DMS 273 treated with DMSO at 0.1 percent for 48 hours (cell line): ENCODE data around the gene USP2.

Experiments used
- DNase-seq: peaks from one replicate; lab custom pipeline; 2025; lab: John Stamatoyannopoulos, UW

Gene USP2

DNA sequence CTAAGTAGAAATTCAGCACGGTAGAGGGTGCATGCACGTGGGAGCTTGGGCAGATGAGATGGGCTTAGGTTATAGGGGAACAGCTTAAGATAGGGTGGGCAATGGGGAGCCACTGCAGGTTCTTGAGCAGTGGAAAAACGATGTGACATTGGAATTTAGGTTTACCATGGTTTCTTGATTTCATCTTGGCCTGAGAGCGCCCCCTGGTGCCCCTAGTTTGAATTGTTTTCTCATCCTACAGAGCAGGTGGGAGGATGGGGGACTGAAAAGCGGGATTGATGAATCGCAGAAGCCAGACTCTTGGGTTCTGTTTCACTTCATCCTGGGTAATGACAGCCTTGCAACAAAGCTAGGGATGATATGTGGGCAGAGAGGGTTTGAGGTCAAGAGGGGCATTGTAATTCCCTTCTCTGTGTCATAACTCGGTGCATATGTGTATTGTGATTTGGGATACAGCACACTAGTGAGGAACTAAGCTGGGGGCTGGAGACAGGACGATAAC lies 57.9 kb downstream of the USP2 start:
- no peak for DNase-seq

DNA sequence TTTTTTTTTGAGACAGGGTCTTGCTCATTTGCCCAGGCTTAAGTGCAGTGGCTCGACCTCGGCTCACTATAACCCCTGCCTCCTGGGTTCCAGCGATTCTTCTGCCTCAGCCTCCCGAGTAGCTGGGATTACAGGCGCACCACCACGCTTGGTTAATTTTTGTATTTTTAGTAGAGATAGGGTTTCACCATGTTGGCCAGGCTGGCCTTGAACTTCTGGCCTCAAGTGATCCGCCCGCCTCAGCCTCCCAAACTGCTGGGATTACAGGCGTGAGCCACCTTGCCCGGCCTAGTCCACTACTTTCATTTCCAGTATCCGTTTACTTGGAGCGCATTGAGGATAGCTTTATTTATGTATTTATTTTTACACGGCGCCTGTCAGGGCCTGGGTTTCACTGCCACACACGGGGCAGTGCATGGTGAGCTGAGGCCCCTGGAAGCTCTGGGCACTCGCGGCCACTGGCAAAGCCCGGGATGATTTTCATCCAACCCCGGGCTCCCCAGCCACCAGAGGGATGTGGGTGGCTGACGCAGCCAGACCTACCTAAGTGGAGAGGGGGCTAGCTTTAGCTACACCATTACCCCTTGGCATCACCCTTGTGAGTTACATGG lies 58.5 kb downstream of the USP2 start:
- no peak for DNase-seq

DNA sequence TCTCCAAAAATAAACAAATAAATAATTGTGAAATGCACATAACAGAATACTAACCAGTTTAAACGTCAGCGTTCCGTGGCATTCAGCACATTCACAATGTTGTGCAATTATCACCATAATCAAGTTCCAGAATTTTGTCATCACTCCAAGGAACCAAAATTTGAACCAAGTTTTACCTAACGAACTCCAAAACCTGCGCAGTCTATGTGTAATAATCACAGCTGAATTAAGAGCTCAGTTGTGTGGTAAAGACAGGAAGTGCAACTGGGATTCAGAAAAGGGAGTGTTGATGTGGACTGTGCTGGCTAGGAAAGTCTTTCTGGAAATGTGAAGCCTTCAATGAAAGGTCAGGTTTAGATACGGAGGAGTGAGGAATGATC lies 59.1 kb downstream of the USP2 start:
- no peak for DNase-seq

DNA sequence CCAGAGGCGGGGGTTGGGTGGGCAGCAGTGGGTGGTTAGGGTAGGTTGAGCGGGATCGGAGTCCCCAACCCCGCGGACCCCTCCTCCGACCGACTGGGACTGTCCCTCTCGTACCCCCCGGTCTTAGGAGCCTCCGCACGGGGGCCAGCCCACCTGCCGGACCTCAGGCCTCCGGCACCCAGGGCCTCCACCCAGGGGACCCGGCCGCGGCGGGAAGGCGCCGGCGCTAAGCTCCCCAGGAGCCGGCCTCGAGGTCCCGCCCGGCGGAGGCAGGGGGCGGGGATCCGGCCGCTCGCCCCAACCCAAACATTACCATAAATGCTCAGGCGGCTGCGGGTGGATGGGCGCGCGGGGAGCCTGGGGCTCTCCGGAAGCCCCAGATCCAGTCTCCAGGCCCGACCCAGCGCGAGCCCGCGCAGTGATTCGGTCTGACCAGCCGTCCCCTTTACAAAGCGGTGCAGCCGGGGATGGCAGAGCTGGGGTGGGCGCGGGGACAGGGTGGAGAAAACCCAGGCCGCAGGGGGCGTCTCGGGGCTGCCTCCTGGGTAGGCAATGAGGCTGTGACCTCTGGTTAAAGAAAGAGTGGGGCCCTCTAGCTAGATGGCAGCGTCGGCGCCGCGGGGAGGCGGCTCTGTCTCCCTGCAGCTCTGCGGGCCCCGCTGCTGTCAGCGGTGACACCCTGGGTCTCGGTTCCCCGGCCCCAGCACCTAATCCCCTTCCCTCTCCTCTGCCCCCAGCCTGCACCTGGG lies 60.5 kb downstream of the USP2 start:
- DNase-seq = no peak

DNA sequence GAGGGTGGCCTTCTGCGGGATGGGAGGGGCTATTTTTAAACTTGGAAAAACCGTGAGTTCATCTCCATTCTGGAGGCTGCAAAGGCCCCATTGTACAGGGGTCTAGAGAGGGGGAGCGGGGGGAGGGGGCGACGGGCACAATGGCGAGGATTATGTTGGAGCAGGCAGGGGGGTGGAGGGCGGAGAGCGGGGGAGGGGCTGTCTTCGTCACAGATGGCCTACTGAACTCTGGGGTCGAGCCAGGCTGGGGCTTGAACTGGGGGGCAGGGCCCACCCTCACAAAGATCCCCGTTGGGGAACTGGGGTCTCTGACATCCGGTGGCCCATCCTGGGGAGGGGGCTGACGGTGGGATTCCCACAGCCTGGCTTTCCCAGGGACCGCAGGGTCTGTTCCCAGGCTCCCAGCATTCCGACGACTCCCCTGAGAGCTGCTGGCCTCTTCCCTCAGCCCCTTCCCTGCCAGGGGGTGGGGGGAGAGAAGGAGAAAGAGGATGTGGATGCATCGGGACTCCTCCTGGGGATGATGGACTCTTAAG lies 61.2 kb downstream of the USP2 start:
- DNase-seq = no peak

DNA sequence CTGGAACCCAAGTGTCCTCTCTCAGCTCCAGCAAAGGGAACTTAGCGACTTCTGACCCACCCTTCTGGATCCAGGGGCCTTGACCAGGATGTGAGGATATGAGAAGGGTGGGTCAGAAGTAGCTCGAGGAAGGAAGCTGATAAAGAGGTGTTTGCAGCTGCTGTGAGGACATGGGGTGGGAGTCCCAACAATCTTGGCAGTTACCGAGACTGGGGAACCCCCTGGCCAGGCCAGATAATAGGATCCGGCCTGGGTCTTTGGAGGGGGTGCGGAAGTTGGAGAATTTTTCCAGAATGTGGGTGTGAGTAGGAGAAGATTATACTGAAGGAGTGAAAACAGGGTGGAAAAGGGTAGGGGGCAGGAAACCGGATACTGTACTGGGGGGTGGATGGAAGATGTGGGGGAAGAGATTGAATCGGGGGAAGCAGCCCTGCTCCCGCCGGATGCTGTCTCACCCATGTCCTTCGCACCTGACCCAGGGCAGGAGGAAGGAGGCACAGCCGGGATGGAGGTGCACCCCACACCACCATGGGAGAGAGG lies 61.7 kb downstream of the USP2 start:
- DNase-seq = no peak

DNA sequence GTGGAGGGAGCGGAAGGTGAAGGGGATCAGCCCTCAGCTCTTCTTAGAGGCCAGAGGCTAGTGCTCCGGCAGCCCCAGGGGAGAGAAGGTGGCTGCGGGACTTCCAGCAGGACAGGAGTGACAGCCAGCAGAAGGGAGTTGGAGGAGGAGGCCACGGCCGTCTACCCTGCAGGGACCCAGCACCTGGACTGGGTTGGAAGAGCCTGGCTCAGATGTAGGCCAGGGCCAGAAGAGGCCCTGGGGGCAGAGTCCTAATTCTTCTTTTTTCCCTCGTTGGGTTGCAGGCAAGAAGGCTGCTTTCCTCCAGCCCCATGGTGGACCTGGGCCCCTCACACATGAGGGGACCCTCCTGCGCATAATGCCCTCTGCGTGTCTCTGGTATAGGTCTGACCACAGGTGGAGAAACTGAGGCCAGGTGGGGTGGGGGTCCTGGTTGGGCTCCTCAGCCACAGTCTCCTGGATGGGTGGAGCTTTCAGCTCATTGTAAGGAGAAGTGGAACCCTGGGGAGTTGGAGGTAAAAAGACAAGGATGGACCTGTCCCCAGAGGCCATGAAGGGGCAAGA lies 62.3 kb downstream of the USP2 start:
- no peak for DNase-seq

DNA sequence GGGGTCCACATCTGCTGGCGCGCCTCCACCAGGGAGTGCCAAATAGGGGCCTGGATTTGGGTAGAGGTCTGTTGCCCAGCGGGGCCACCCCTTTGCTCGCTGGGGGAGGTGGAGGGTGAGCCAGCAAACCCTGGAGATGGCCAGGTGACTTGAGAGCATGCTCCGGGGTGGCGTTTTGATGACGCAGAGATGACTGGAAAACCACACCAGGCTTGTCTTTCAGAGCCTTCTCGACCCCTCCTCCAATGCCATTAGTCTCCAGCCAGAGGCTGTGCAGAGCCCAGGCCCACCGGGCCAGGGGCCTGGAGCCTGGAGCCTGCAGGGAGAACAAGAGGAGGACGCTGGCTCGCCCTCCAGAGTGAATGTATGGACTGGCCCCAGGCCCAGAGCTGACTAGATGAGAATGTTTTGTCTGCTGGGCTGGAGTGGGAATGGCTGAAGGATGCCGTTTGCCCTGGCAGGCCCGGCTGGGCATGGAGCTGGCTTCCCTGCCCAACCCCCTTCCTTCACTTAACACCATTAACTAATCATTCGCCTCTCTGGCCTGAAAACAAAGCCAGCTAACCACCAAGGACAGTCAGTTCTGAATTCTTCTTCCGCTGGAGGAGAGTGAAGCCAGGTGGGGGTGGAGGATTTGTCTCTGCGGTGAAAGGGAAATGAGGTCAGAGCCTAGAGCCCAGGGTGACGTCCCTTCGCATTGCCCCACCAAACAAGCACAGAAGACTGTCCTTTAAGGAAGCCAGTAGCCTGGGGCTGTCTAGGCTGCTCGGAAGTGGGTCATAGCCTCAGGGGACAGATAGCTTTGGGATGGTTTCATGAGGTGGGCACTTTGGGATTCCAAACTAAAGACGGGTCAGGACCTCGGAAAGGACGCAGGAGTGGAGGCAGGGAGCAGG lies 63.0 kb downstream of the USP2 start:
- DNase-seq = no peak

DNA sequence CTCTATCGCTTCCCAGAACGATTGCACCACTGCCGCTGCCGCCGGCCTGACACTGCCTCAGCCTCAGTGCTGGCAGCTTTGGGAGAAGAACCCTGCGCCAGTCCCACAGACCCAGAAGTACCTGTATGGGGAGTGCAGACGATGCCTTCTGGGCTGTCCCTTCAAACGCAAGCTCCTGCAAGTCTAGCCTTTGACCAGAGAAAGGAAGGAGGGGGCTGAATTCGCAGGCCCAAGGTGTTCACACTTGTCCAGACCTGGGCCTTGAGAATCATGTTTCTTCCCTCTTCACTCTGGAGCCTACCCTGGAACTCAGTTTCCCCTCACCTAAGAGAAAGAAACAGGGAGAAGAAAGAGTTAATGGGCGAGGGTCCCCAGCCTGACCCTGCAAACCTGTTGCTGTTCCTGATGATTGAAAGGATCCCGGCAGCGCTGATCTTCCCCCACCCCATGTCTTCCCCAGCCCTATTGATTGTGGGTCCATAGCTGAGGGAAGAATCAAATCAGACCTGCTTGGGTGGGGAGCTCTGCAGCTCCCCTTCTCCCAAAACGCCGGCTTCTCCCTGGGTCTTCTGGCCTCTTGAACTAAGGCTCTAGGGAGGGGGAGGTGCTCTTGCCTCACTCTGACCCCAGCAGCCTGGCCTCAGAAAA lies 63.8 kb downstream of the USP2 start:
- no peak for DNase-seq

DNA sequence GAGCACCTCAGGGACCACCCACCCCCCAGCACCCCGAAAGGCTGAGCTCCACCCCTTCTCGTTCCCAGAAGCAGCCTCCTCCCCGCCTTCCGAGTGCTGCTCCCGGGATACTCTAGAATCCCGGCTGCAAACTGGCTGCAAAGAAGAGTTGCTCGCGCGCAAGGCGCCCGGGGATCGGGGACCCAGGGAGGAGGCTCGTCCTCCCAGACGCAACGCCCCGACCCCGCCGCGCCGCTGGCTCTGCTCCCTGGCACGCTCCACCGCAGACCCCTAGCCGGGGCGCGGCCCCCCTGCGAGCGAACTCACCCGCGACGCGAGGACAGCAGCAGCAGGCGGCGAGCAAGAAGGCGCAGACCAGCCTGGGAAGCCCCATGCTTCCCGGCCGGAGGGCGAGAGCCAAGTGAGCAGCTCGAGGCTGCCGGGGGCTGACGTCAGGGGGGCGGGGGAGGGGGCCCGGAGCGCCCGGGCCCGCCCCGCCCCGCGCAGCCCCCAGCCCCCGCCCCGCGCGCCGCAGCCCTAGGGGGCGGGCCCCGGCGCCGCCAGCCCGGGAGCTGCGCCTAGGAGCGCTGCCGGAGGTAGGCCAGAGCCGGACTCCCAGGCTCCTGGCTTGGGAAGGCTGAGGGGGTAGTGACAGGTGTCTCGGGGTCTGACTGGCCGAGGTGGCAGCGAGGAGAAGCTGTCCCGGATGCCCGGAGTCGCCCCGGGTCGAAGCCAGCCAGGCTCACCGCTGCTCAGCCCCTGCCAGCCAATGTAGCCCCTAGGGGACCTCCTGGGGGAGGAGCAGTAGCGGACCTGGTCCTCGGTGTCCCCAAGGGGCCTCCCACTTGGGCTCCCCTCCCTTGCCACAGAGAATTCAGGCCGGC lies 64.5 kb downstream of the USP2 start, which contains the start of gene MCAM:
TSS of gene MCAM (minus strand) at position 402 of the 863 bp plus-strand sequence. CDS start at position 373, 29 bp downstream.
- DNase-seq = no peak

DNA sequence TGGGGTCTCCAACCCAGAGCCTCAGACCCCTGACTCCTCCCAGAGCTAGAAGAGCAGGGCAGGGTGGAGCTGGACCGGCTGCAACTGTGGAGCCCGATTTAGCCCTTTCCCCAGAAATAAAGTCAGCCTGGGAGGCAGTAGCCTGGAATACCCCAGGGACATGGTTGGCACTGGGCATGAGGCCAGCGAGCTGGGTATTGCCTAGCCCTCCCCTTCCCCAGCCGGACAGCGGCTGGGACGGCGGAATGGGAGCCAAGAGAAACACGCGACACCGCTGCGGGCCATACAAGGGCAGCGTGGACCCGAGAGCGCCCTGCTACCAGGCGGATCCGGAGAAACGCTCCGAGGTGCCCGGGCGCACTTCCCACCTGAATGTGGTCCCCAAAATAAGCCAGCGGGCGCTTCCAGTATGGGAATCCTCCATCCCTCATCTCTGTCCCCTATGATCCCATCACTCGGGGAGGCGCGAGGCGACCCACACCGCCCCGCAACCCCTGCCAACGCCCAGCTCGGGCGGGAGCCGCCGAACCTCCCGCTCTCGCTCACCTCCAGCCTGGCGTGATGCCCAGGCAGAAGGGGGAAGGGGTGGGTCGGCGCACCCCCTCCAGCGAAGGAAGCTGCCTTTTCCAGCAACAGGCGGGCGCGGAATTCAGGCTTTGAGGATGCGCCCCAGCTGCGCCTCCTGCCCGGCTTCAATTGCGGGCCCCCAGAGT lies 65.3 kb downstream of the USP2 start:
- peak; percentile 10 for DNase-seq

DNA sequence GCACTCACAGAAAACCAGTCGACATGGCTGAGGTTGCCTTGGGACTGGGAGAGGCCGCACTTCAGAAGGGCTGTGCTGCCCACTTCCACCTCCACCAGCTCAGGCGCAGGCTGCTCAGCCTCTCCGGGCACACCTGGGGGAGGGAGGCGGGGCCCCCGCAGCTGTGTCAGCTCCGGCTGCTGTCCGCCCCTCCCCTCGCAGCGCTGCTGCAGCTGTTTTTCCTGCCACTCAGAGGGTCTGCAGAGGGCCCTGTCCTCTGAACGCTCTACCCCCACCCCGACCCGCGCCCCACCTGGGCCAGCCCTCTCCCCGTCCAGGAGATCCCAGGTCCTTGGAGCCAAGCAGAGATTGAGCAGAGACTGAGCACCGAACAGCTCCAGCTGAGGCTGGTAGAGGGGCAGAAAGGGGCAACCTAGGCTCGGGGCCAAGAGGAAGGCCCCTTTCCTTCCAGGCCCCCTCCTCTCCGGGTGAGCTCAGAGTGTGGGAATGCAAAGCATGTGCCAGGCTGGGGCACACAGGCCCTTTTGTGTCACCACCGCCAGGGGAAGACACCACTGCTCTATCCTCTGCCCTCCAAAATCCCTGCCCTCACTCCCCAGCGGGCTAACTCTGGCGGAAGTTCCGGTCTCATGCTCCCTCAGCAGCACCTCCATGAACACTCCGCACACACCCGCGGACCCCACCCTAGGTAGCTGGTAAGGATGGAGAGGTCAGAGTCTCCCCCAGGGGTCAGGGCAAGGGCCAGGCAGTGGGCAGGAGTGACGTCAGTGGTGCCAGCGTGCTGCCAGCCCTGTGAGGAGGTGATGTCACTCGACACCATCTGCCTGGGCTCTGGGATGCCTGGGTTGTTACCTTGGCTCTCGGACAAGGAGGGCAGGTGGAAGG lies 66.1 kb downstream of the USP2 start:
- DNase-seq = no peak

DNA sequence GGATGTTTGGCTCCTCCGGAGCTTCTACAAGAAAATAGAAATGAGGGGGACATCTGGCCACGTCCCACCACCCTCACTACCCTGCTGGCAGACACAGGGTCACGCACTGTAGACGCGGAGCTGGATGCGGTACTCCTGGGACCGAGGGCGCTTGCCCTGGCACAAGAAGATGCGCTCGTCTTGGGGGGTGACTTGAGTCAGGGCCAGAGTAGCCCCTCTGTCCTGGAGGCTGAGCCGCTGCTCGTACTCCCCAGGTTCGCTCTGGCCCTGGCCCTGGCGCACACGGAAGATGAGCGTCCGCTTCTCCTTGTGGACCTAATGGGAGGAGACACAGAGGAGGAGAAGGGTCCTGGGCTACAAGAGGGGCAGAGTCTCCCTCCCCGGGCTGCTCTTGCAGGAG lies 66.8 kb downstream of the USP2 start:
- no peak for DNase-seq

DNA sequence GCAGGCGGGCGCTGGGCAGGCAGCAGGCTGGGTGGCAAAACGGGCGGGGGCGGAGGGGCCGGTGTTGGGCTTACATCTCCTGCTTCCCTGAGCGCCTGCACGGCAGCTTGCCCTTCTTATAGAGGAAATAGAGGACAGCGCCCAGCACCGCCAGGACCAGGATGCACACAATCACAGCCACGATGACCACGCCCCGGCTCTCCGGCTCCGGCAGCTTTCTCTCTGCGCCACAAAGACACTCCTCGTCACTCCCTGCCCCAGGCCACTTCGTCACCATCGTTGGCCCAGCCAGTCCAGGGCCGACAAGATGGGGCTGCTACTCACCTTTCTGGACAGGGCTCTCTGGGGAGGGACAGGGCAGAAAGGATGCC lies 70.8 kb downstream of the USP2 start:
- no peak for DNase-seq

DNA sequence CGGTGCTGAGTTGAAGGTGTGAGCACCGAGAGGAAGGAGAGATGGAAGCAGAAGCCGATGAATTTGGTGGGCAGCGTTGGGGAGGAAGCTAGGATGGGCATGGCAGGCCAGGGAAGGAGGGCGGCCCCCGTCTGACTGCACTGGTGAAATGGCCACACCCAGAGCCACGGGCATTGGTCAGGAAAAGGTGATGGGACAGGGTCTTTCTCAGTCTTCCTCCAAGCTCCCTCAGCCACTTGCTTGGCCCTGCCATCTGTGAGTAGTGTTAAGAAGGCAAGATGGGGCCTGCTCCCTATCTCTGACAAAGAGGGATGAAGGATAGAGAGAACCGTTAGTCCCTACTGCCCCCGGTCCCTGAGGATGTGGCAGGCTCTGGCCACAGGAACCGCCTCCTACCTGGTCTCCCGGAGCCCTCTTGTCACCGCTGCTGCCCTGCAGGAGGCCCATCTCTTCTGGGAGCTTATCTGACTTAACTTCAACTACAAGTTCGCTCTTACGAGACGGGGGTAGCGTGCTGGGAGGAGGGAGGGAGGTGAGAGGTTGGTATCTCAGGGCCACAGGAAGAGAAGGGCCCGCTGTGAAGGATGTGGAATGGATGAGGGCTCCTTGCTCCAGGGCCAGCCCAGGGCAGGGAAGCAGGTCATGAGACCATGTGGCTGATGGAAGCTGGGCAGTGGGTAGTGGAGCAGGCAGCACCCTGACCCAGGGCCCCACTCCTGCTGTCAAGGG lies 71.4 kb downstream of the USP2 start:
- no peak for DNase-seq

DNA sequence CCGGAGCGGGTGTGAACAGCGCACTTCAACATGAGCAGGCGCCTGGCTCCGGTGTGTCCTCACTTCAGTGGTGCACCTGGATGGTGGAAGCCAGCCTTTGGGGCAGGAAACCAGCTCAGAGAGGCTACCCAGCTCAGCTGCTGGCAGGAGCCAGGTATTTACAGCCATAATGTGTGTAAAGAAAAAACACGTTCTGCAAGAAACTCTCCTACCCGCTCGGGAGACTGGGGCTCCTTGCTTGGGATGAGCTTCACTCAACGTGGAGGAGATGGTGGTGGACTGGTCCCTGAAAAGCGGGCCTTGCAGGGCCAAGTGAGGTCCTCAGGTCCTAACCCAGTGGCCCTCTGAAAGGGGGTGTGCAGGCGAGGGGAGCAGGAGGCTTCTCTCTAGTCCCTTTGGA lies 72.1 kb downstream of the USP2 start:
- no peak for DNase-seq

DNA sequence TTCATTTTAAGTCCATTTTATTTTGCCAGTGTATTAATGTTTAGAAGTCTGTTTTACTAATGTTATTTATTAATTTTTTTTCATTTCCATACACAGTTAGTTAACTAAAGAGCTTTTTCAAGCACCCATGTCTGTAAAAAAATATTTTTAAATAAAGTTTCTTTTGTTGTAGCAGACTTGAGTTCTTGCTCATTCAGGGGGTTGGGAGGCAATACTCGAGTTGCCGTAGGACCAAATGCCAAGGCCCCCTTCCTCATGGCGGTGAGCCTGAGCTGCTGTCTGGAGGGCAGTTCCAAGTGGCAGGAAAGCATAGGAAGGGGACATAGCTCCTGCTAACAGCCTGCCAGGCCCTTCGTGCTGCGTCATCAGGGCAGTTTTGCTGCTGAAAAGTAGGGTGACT lies 73.5 kb downstream of the USP2 start:
- DNase-seq = no peak

DNA sequence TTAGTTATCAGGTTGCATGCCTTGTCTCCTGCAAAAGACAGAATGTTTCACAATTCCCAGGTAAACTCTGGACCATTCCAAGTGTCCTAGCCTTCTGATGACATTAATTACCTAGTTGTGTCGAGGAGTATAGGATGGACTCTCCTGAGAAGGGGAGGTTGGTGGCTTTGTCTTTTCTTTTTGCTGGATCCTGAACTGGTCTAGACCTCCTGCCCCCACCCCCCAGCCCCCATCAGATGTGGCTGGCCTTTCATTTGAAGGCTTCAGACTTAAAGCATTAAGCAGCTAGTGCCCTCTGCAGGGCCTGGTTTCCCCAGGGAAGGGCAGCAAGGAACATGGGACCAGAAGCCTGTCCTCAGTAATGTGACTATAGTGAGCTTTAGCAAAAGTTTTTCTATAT lies 74.3 kb downstream of the USP2 start:
- no peak for DNase-seq
